CD4-positive, alpha-beta memory T cell (primary cell): ENCODE results near the gene PLCL1. TPM values are rescaled to one million over a fixed set of nuclear protein-coding genes. Genes with fewer than 3 reads are reported as not detected.

Experiments used
- CTCF ChIA-PET: fragments of 350-600 bp; sonication (Branson Sonifier 250); formaldehyde crosslinking; loops from one replicate; lab custom pipeline; 2021; ENCODE audit warnings: inconsistent platforms; ENCODE audit not compliant: partially characterized antibody; lab: Charles Lee
- POLR2A ChIA-PET: fragments of 350-600 bp; sonication (Branson Sonifier 250); formaldehyde crosslinking; loops from one replicate; lab custom pipeline; 2021; ENCODE audit not compliant: partially characterized antibody; lab: Charles Lee
- DNase-seq, 5 donors: peaks; one replicate each; pipeline versions ENCODE4 v3.0.0 to v3.0.0-alpha.2; 2020 to 2022; ENCODE audit warnings: mixed read lengths in 1 of 5
- H3K27ac ChIP-seq: one replicate; pipeline ENCODE4 v1.7.0; 2013; ENCODE audit warnings: low read depth, low read length
- H3K27me3 ChIP-seq: 2 replicates; pipeline ENCODE4 v1.7.0; 2013; ENCODE audit warnings: mild to moderate bottlenecking, low read length, moderate library complexity; ENCODE audit not compliant: insufficient read depth
- H3K36me3 ChIP-seq: 2 replicates; pipeline ENCODE4 v1.7.0; 2013; ENCODE audit warnings: mild to moderate bottlenecking, low read length, moderate library complexity; ENCODE audit not compliant: insufficient read depth
- H3K4me1 ChIP-seq: 2 replicates; pipeline ENCODE4 v1.7.0; 2013; ENCODE audit warnings: mild to moderate bottlenecking, low read length, moderate library complexity; ENCODE audit not compliant: insufficient read depth
- H3K4me3 ChIP-seq, 2 donors: one replicate each; pipeline ENCODE4 v1.7.0; 2013; ENCODE audit warnings: low read length in 2 of 2, mild to moderate bottlenecking in 1 of 2
- H3K9me3 ChIP-seq, 2 donors: one replicate each; pipeline ENCODE4 v1.7.0; 2013; ENCODE audit warnings: low read length in 2 of 2, control low read depth in 1 of 2; ENCODE audit not compliant: control insufficient read depth in 1 of 2
- H3K27ac Mint-ChIP-seq, 7 donors: one replicate each; pipeline ENCODE4 v1.8.0; 2020 to 2021; ENCODE audit warnings: mixed read lengths in 7 of 7, mild to moderate bottlenecking in 6 of 7, inconsistent platforms in 3 of 7, moderate library complexity in 3 of 7
- H3K27me3 Mint-ChIP-seq, 2 donors: one replicate each; pipeline ENCODE4 v1.8.0; 2020 to 2021; ENCODE audit warnings: mixed read lengths in 2 of 2
- H3K36me3 Mint-ChIP-seq, 2 donors: one replicate each; pipeline ENCODE4 v1.8.0; 2020 to 2021; ENCODE audit warnings: mixed read lengths in 2 of 2, inconsistent platforms in 1 of 2, mild to moderate bottlenecking in 1 of 2
- H3K4me1 Mint-ChIP-seq, 4 donors: one replicate each; pipeline ENCODE4 v1.8.0; 2020 to 2021; ENCODE audit warnings: mixed read lengths in 4 of 4, mild to moderate bottlenecking in 1 of 4
- H3K4me3 Mint-ChIP-seq, 8 donors: one replicate each; pipeline ENCODE4 v1.8.0; 2020 to 2021; ENCODE audit warnings: mixed read lengths in 8 of 8, mild to moderate bottlenecking in 7 of 8, moderate library complexity in 6 of 8, inconsistent platforms in 3 of 8
- H3K9me3 Mint-ChIP-seq, 8 donors: one replicate each; pipeline ENCODE4 v1.8.0; 2020 to 2021; ENCODE audit warnings: mixed read lengths in 8 of 8, mild to moderate bottlenecking in 5 of 8, inconsistent platforms in 3 of 8, moderate library complexity in 1 of 8
- intact Hi-C: fragments of 100-400 bp; cut with micrococcal nuclease; formaldehyde crosslinking; loops from one replicate; pipeline ENCODE4 v1.15.1; 2023
- polyA plus RNA-seq, 2 donors: library from polyadenylated mRNA; unstranded; fragments of 300-500 nt; fragmentation: Illumina TruSeq; gene quantifications; one replicate each; pipeline ENCODE4 v1.2.3, GENCODE V29; 2021
- total RNA-seq, 2 experiments: library from RNA; stranded (reverse); gene quantifications; one replicate each; pipeline ENCODE4 v1.2.3, GENCODE V29; 2021

Gene PLCL1
- total and polyA plus RNA-seq, 4 experiments from 2014 or later: 5.5 to 17.6 (median 12.4) TPM

DNA sequence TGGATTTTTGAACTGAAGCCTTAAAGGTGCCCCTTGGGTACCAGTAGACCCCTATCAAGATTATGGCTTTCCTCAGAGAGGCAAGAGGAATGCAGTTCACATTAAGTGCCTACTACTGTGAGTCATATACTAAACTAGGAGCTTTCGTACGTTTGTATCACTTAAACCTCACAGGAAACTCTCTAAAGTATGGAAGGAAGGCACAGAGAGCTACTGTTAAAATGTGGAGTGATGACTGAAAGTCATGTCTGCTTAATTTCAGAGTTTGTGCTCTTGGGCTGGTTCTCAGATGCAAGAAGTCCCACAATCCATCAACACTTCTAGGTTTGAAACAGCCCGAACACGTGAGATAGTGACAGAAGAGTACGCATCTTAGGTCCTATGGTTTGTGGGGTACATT, 4.7 kb downstream of the PLCL1 start:
- intact Hi-C loops: loop anchor here (5.0 kb wide), 1 partner anchor 143 kb away; no protein-coding TSS in a partner anchor
- peaks cover 0 to 5% of the 10 kb centered on the region in 2 donors for H3K36me3 Mint-ChIP-seq
- peaks cover 58% of the 10 kb centered on the region for H3K4me1 ChIP-seq
- H3K27ac Mint-ChIP-seq: peak overlapping the region; percentile 26 to 87 (median 62)
- no peaks in the 10 kb centered on the region for H3K27me3 ChIP-seq
- CTCF ChIA-PET: interaction anchor here (0.8 to 1.6 kb wide), 6 partner anchors 9 to 319 kb away, joined by 3 to 4 read pairs (median 3); no protein-coding TSS in a partner anchor
- no peaks in the 10 kb centered on the region for H3K36me3 ChIP-seq
- H3K4me1 Mint-ChIP-seq: peaks cover 42 to 72% (median 52%) of the 10 kb centered on the region in 4 donors
- H3K27me3 Mint-ChIP-seq: no peaks in the 10 kb centered on the region
- no peaks in the 10 kb centered on the region for H3K9me3 ChIP-seq
- POLR2A ChIA-PET: no interaction called here
- peak overlapping the region; percentile 9 to 67 (median 38) for H3K4me3 Mint-ChIP-seq
- H3K27ac ChIP-seq: no peak overlapping the region
- H3K9me3 Mint-ChIP-seq: no peaks in the 10 kb centered on the region
- H3K4me3 ChIP-seq: no peak overlapping the region
- peak in 1 of 5 donors; percentile 28 for DNase-seq

DNA sequence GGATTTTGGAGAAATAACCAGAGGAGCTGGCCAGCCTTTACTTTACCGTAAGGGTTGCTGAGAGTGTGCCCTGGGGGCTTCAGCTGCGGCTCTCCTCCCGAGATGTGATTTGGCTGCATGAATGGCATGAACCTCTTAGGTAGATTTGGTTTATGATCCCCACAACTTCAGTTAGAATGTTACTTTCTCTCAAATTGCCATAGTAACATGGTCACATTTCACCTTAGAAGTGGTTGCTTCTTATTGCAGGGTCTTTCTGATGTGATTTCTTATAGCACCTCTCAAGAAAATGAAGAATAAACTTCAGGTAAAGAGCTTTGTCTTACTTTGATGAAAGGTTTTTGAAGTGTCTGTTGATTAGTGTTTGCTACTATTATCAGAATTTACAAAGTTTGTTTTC, 5.6 kb downstream of the PLCL1 start:
- Mint-ChIP-seq H3K36me3 (peaks cover 0 to 3% of the 10 kb centered on the region in 2 donors), H3K9me3 (no peaks in the 10 kb centered on the region), H3K4me1 (peaks cover 47 to 77% (median 57%) of the 10 kb centered on the region in 4 donors), H3K4me3 (no peak overlapping the region), H3K27me3 (no peaks in the 10 kb centered on the region), H3K27ac (peak overlapping the region in 1 of 7 donors; percentile 51)
- DNase-seq: no peak
- intact Hi-C loops: no loop called here
- Histone ChIP-seq H3K4me3 (no peak overlapping the region), H3K4me1 (peaks cover 63% of the 10 kb centered on the region), H3K27me3 (no peaks in the 10 kb centered on the region), H3K27ac (no peak overlapping the region), H3K36me3 (no peaks in the 10 kb centered on the region), H3K9me3 (no peaks in the 10 kb centered on the region)
- POLR2A ChIA-PET: interaction anchor here (1.3 kb wide), 1 partner anchor 59 kb away, joined by 6 read pairs; no protein-coding TSS in a partner anchor
- CTCF ChIA-PET: no interaction called here

DNA sequence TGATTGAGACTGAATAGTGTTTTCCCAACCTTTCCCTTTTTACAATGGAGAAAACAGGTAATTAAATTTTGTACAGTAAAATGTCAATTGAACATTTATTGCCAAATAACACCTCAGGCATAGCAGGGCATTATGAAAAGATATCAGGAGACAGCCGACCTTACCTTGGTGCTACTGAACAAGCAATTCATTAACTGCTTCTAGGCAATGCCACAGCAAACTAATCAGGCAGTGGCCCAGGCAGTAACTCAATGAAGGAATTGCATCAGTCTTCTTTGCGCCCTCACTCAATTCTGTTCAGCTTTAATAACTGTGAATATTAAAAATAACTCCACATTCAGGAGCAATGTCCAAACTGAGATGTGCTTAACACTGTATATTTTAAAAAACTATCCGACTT, 6.1 kb downstream of the PLCL1 start:
- no peaks in the 10 kb centered on the region for H3K36me3 ChIP-seq
- intact Hi-C loops: no loop called here
- CTCF ChIA-PET: interaction anchor here (1.4 kb wide), 1 partner anchor 14 kb away, joined by 5 read pairs; no protein-coding TSS in a partner anchor
- H3K27ac ChIP-seq: no peak overlapping the region
- H3K4me3 ChIP-seq: no peak overlapping the region
- Mint-ChIP-seq H3K9me3 (no peaks in the 10 kb centered on the region), H3K27me3 (peaks cover under 1% of the 10 kb centered on the region in 2 donors), H3K36me3 (peaks cover 2 to 3% of the 10 kb centered on the region in 2 donors), H3K4me1 (peaks cover 48 to 75% (median 57%) of the 10 kb centered on the region in 4 donors), H3K4me3 (no peak overlapping the region), H3K27ac (peak overlapping the region in 1 of 7 donors; percentile 55)
- POLR2A ChIA-PET: interaction anchor here (1.3 kb wide), 1 partner anchor 59 kb away, joined by 6 read pairs; no protein-coding TSS in a partner anchor
- no peaks in the 10 kb centered on the region for H3K27me3 ChIP-seq
- no peak for DNase-seq
- H3K9me3 ChIP-seq: no peaks in the 10 kb centered on the region
- peaks cover 61% of the 10 kb centered on the region for H3K4me1 ChIP-seq

DNA sequence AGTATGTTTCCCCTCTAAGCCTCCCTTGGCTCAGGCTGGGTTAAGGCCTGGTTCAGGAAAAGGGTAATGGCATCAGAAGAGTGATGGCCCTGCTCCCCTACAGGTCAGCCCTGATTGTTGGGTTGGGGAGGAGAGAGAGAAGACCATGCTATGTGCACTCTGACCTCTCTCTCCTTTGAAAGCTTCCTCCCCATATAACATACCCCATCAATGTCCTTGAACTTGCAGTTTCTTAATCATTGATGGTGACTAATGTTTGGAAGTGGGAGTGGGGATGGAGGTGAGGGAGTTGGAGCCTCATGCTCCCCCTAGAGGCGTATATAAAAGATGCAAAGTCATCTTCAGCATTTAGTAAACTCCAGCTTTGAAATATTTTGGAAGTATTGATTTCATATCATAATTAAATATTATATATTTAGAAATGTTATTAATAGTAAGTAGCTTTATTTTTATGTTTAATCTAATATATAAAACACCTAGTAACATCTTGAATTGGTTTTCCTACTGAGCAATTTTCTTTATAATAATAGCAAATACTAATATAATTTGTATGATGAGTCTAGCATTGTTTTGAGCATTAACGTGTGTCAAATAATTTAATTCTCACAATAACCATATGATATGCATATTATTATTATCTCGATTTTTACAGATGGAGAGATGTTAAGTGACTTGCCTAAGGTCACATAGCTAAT, 8.8 kb downstream of the PLCL1 start:
- H3K36me3 Mint-ChIP-seq: peaks cover 0 to 13% of the 10 kb centered on the region in 2 donors
- H3K4me3 Mint-ChIP-seq: no peak overlapping the region
- Histone ChIP-seq H3K4me1 (peaks cover 34% of the 10 kb centered on the region), H3K27ac (no peak overlapping the region), H3K27me3 (no peaks in the 10 kb centered on the region), H3K9me3 (no peaks in the 10 kb centered on the region), H3K4me3 (no peak overlapping the region), H3K36me3 (no peaks in the 10 kb centered on the region)
- no peak for DNase-seq
- no peak overlapping the region for H3K27ac Mint-ChIP-seq
- POLR2A ChIA-PET: interaction anchor here (0.9 to 1.3 kb wide), 3 partner anchors 9 to 314 kb away, joined by 3 read pairs; partner anchors contain the start of gene PLCL1
- peaks cover 2% of the 10 kb centered on the region in 2 donors for H3K27me3 Mint-ChIP-seq
- intact Hi-C loops: loop anchor here (1.0 kb wide), 1 partner anchor 9 kb away; the partner anchor contains the start of gene PLCL1
- CTCF ChIA-PET: interaction anchor here (0.7 to 3.2 kb wide), 25 partner anchors 9 to 483 kb away, joined by 3 to 20 read pairs (median 4); partner anchors contain the start of gene PLCL1
- H3K4me1 Mint-ChIP-seq: peaks cover 32 to 47% (median 36%) of the 10 kb centered on the region in 4 donors
- H3K9me3 Mint-ChIP-seq: no peaks in the 10 kb centered on the region

DNA sequence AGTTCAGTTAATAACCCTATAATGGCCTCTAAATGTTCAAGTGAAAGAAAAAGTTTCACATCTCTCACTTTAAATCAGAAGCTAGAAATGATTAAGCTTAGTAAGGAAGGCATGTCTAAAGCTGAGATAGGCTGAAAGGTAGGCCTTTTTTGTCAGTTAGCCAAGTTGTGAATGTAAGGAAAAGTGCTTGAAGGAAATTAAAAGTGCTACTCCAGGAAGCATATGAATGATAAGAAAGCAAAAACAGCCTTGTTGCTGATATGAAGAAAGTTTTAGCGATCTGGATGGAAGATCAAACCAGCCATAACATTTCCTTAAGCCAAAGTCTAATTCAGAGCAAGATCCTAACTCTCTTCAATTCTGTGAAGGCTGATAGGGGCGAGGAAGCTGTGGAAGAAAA, 10.1 kb downstream of the PLCL1 start:
- H3K4me3 Mint-ChIP-seq: peak overlapping the region in 7 of 8 donors; percentile 3 to 43 (median 24)
- H3K9me3 Mint-ChIP-seq: no peaks in the 10 kb centered on the region
- DNase-seq: no peak
- H3K27ac ChIP-seq: no peak overlapping the region
- H3K36me3 ChIP-seq: no peaks in the 10 kb centered on the region
- H3K9me3 ChIP-seq: no peaks in the 10 kb centered on the region
- H3K27me3 Mint-ChIP-seq: peaks cover 2% of the 10 kb centered on the region in 2 donors
- peaks cover 22 to 34% (median 25%) of the 10 kb centered on the region in 4 donors for H3K4me1 Mint-ChIP-seq
- intact Hi-C loops: no loop called here
- ChIA-PET CTCF (interaction anchor here (0.6 to 3.2 kb wide), 6 partner anchors 10 to 483 kb away, joined by 3 to 20 read pairs (median 10); partner anchors contain the start of gene PLCL1), POLR2A (no interaction called here)
- H3K4me3 ChIP-seq: no peak overlapping the region
- peaks cover 21% of the 10 kb centered on the region for H3K4me1 ChIP-seq
- peak overlapping the region in 5 of 7 donors; percentile 11 to 51 (median 19) for H3K27ac Mint-ChIP-seq
- no peaks in the 10 kb centered on the region for H3K27me3 ChIP-seq
- H3K36me3 Mint-ChIP-seq: peaks cover 1 to 24% of the 10 kb centered on the region in 2 donors

DNA sequence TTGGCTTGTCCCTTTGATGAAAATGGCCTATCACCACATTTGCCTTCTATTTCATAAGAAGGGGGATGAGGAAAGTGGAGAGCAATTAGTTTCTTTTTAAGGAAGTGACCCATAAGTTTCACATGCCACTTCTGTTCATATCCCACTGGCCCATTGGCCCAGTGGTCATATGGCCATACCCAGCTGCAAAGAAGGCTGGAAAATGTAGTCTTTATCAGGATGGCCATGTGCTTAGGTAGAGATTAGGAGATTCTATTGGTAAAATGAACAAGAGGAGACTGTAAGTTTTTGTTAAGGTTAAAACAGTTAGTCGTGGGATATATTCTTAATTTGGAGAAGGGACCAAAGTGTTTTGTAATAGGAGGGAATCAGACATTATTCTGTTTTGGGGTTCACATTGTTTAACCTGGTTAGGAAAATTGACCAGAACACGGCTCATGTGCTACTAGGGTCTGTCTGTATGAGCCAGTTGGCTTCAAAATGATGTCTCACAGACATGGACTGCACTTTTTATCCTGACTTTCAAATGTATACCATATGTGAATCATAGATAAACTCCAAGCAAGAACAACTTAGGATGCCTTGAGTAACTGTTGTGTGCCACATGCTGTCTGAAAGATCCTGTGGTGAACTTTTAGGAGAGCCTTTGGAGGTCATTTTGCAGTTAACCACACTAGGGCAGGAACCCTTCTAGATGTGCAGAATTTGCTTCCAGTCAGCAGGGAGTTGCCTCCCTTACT, 17.3 kb downstream of the PLCL1 start:
- Mint-ChIP-seq H3K9me3 (peaks cover 0 to 3% (median 0%) of the 10 kb centered on the region in 8 donors), H3K4me1 (peaks cover under 1 to 13% (median 3%) of the 10 kb centered on the region in 4 donors), H3K4me3 (no peak overlapping the region), H3K27me3 (no peaks in the 10 kb centered on the region), H3K36me3 (peaks cover 1 to 22% of the 10 kb centered on the region in 2 donors), H3K27ac (no peak overlapping the region)
- Histone ChIP-seq H3K4me1 (no peaks in the 10 kb centered on the region), H3K9me3 (no peaks in the 10 kb centered on the region), H3K27me3 (no peaks in the 10 kb centered on the region), H3K36me3 (no peaks in the 10 kb centered on the region), H3K4me3 (no peak overlapping the region), H3K27ac (no peak overlapping the region)
- CTCF ChIA-PET: interaction anchor here (0.8 to 2.1 kb wide), 2 partner anchors 8 to 10 kb away, joined by 3 to 6 read pairs; no protein-coding TSS in a partner anchor
- intact Hi-C loops: no loop called here
- POLR2A ChIA-PET: no interaction called here
- DNase-seq: no peak
